ENCODE measurements around the gene INPP4A.

INPP4A gene

GRCh38 chr2:98530114-98530513 lies 85.5 kb downstream of the INPP4A start:
- Histone ChIP-seq H3K4me1 (ENCODE audit: insufficient read depth, low read length) (no peaks in the 10 kb centered on the region), H3K4me3 (ENCODE audit: low read length) (no peak overlapping the region), H3K9me3 (ENCODE audit: insufficient read depth, low read depth, low read length) (no peaks in the 10 kb centered on the region), H3K36me3 (ENCODE audit: insufficient read depth, low read depth, low read length) (peaks cover 6% of the 10 kb centered on the region; the same call in 1 of the 2 replicates), H3K27ac (ENCODE audit: low read length) (no peak overlapping the region), H3K9ac (ENCODE audit: low read depth, low read length) (no peak overlapping the region), H3K27me3 (ENCODE audit: insufficient read depth, low read length) (no peaks in the 10 kb centered on the region)

- Histone ChIP-seq H3K4me3 (ENCODE audit: low read length) (no peak overlapping the region), H3K27ac (ENCODE audit: low read length) (no peak overlapping the region), H3K9me3 (ENCODE audit: insufficient read depth, low read depth, low read length) (no peaks in the 10 kb centered on the region), H3K4me1 (ENCODE audit: insufficient read depth, low read length) (no peaks in the 10 kb centered on the region), H3K27me3 (ENCODE audit: insufficient read depth, low read length) (no peaks in the 10 kb centered on the region), H3K36me3 (ENCODE audit: insufficient read depth, low read depth, low read length) (peaks cover 31% of the 10 kb centered on the region), H3K9ac (ENCODE audit: low read depth, low read length) (no peak overlapping the region)
Measured at GRCh38 chr2:98532756-98533155, 88.1 kb downstream of the INPP4A start.

- Histone ChIP-seq H3K27ac (ENCODE audit: low read length) (no peak overlapping the region), H3K4me1 (ENCODE audit: insufficient read depth, low read length) (no peaks in the 10 kb centered on the region), H3K4me3 (ENCODE audit: low read length) (no peak overlapping the region), H3K9ac (ENCODE audit: low read depth, low read length) (no peak overlapping the region), H3K36me3 (ENCODE audit: insufficient read depth, low read depth, low read length) (peaks cover 38% of the 10 kb centered on the region), H3K27me3 (ENCODE audit: insufficient read depth, low read length) (no peaks in the 10 kb centered on the region), H3K9me3 (ENCODE audit: insufficient read depth, low read depth, low read length) (no peaks in the 10 kb centered on the region)
Measured at GRCh38 chr2:98533547-98533946, 88.9 kb downstream of the INPP4A start.

GRCh38 chr2:98534761-98535160 lies 90.1 kb downstream of the INPP4A start:
- no peaks in the 10 kb centered on the region for H3K27me3 ChIP-seq (ENCODE audit: insufficient read depth, low read length)
- H3K9ac ChIP-seq (ENCODE audit: low read depth, low read length) = no peak overlapping the region
- H3K36me3 ChIP-seq (ENCODE audit: insufficient read depth, low read depth, low read length) = peaks cover 51% of the 10 kb centered on the region
- H3K27ac ChIP-seq (ENCODE audit: low read length) = no peak overlapping the region
- H3K4me3 ChIP-seq (ENCODE audit: low read length) = no peak overlapping the region
- no peaks in the 10 kb centered on the region for H3K9me3 ChIP-seq (ENCODE audit: insufficient read depth, low read depth, low read length)
- no peaks in the 10 kb centered on the region for H3K4me1 ChIP-seq (ENCODE audit: insufficient read depth, low read length)

GRCh38 chr2:98535971-98536677 lies 91.5 kb downstream of the INPP4A start:
- Histone ChIP-seq H3K4me1 (ENCODE audit: insufficient read depth, low read length) (no peaks in the 10 kb centered on the region), H3K9ac (ENCODE audit: low read depth, low read length) (no peak overlapping the region), H3K4me3 (ENCODE audit: low read length) (no peak overlapping the region), H3K9me3 (ENCODE audit: insufficient read depth, low read depth, low read length) (no peaks in the 10 kb centered on the region), H3K27ac (ENCODE audit: low read length) (no peak overlapping the region), H3K36me3 (ENCODE audit: insufficient read depth, low read depth, low read length) (peaks cover 61% of the 10 kb centered on the region), H3K27me3 (ENCODE audit: insufficient read depth, low read length) (no peaks in the 10 kb centered on the region)

- Histone ChIP-seq H3K4me3 (ENCODE audit: low read length) (no peak overlapping the region), H3K4me1 (ENCODE audit: insufficient read depth, low read length) (no peaks in the 10 kb centered on the region), H3K27ac (ENCODE audit: low read length) (no peak overlapping the region), H3K9ac (ENCODE audit: low read depth, low read length) (no peak overlapping the region), H3K27me3 (ENCODE audit: insufficient read depth, low read length) (no peaks in the 10 kb centered on the region), H3K9me3 (ENCODE audit: insufficient read depth, low read depth, low read length) (no peaks in the 10 kb centered on the region), H3K36me3 (ENCODE audit: insufficient read depth, low read depth, low read length) (peaks cover 68% of the 10 kb centered on the region)
Measured at GRCh38 chr2:98537390-98538126, 92.9 kb downstream of the INPP4A start.

- Histone ChIP-seq H3K4me1 (ENCODE audit: insufficient read depth, low read length) (no peaks in the 10 kb centered on the region), H3K9ac (ENCODE audit: low read depth, low read length) (no peak overlapping the region), H3K9me3 (ENCODE audit: insufficient read depth, low read depth, low read length) (no peaks in the 10 kb centered on the region), H3K27ac (ENCODE audit: low read length) (no peak overlapping the region), H3K27me3 (ENCODE audit: insufficient read depth, low read length) (no peaks in the 10 kb centered on the region), H3K36me3 (ENCODE audit: insufficient read depth, low read depth, low read length) (peaks cover 69% of the 10 kb centered on the region), H3K4me3 (ENCODE audit: low read length) (no peak overlapping the region)
Measured at GRCh38 chr2:98538280-98539041, 93.8 kb downstream of the INPP4A start.

GRCh38 chr2:98539056-98539735 lies 94.5 kb downstream of the INPP4A start:
- Histone ChIP-seq H3K4me3 (ENCODE audit: low read length) (no peak overlapping the region), H3K27ac (ENCODE audit: low read length) (no peak overlapping the region), H3K36me3 (ENCODE audit: insufficient read depth, low read depth, low read length) (peaks cover 75% of the 10 kb centered on the region), H3K9ac (ENCODE audit: low read depth, low read length) (no peak overlapping the region), H3K9me3 (ENCODE audit: insufficient read depth, low read depth, low read length) (no peaks in the 10 kb centered on the region), H3K4me1 (ENCODE audit: insufficient read depth, low read length) (no peaks in the 10 kb centered on the region), H3K27me3 (ENCODE audit: insufficient read depth, low read length) (no peaks in the 10 kb centered on the region)

- Histone ChIP-seq H3K27me3 (ENCODE audit: insufficient read depth, low read length) (no peaks in the 10 kb centered on the region), H3K4me1 (ENCODE audit: insufficient read depth, low read length) (no peaks in the 10 kb centered on the region), H3K36me3 (ENCODE audit: insufficient read depth, low read depth, low read length) (peaks cover 84% of the 10 kb centered on the region), H3K4me3 (ENCODE audit: low read length) (no peak overlapping the region), H3K9ac (ENCODE audit: low read depth, low read length) (no peak overlapping the region), H3K9me3 (ENCODE audit: insufficient read depth, low read depth, low read length) (no peaks in the 10 kb centered on the region), H3K27ac (ENCODE audit: low read length) (no peak overlapping the region)
Measured at GRCh38 chr2:98540536-98540935, 95.9 kb downstream of the INPP4A start.

GRCh38 chr2:98541489-98541888 lies 96.8 kb downstream of the INPP4A start:
- no peaks in the 10 kb centered on the region for H3K27me3 ChIP-seq (ENCODE audit: insufficient read depth, low read length)
- H3K27ac ChIP-seq (ENCODE audit: low read length) = no peak overlapping the region
- H3K9ac ChIP-seq (ENCODE audit: low read depth, low read length) = no peak overlapping the region
- H3K9me3 ChIP-seq (ENCODE audit: insufficient read depth, low read depth, low read length) = no peaks in the 10 kb centered on the region
- peaks cover 84% of the 10 kb centered on the region for H3K36me3 ChIP-seq (ENCODE audit: insufficient read depth, low read depth, low read length)
- H3K4me1 ChIP-seq (ENCODE audit: insufficient read depth, low read length) = no peaks in the 10 kb centered on the region
- no peak overlapping the region for H3K4me3 ChIP-seq (ENCODE audit: low read length)

GRCh38 chr2:98541906-98542305 lies 97.2 kb downstream of the INPP4A start:
- H3K9ac ChIP-seq (ENCODE audit: low read depth, low read length) = no peak overlapping the region
- no peaks in the 10 kb centered on the region for H3K9me3 ChIP-seq (ENCODE audit: insufficient read depth, low read depth, low read length)
- no peak overlapping the region for H3K4me3 ChIP-seq (ENCODE audit: low read length)
- no peak overlapping the region for H3K27ac ChIP-seq (ENCODE audit: low read length)
- no peaks in the 10 kb centered on the region for H3K27me3 ChIP-seq (ENCODE audit: insufficient read depth, low read length)
- peaks cover 85% of the 10 kb centered on the region for H3K36me3 ChIP-seq (ENCODE audit: insufficient read depth, low read depth, low read length)
- no peaks in the 10 kb centered on the region for H3K4me1 ChIP-seq (ENCODE audit: insufficient read depth, low read length)
